Osteocyte (in vitro differentiated cells): ENCODE measurements around the gene POU1F1. TPM values are rescaled to one million over a fixed set of nuclear protein-coding genes. Genes with fewer than 3 reads are reported as not detected.
"Not testable (repeated sequence)": the region's sequence is repeated elsewhere in the genome, so short reads cannot be mapped to it uniquely, and the experiment has no call there.

Experiments
- DNase-seq: peaks from one replicate; pipeline ENCODE4 v3.0.0; 2021; ENCODE audit warnings: mixed read lengths; ENCODE audit not compliant: unreplicated experiment; ENCODE audit errors: extremely low spot score
- H3K27ac Mint-ChIP-seq: one replicate; pipeline ENCODE4 v1.8.0; 2021; ENCODE audit warnings: mild to moderate bottlenecking, mixed read lengths; ENCODE audit not compliant: unreplicated experiment
- H3K27me3 Mint-ChIP-seq: one replicate; pipeline ENCODE4 v1.8.0; 2021; ENCODE audit warnings: mixed read lengths; ENCODE audit not compliant: unreplicated experiment
- H3K36me3 Mint-ChIP-seq: one replicate; pipeline ENCODE4 v1.8.0; 2021; ENCODE audit warnings: mixed read lengths; ENCODE audit not compliant: unreplicated experiment
- H3K4me1 Mint-ChIP-seq: one replicate; pipeline ENCODE4 v1.8.0; 2021; ENCODE audit warnings: mixed read lengths; ENCODE audit not compliant: unreplicated experiment
- H3K4me3 Mint-ChIP-seq: one replicate; pipeline ENCODE4 v1.8.0; 2021; ENCODE audit warnings: mild to moderate bottlenecking, moderate library complexity, mixed read lengths; ENCODE audit not compliant: unreplicated experiment
- H3K9me3 Mint-ChIP-seq: one replicate; pipeline ENCODE4 v1.8.0; 2021; ENCODE audit warnings: mixed read lengths; ENCODE audit not compliant: unreplicated experiment
- total RNA-seq: library from RNA; stranded (reverse); gene quantifications from 2 replicates; pipeline ENCODE4 v1.2.1, GENCODE V29; 2021
- TF ChIP-seq, protein P1 (sequence below): fragments of 200-600 bp; sonication (generic); IDR thresholded peaks from 2 replicates; pipeline ENCODE4 v1.5.0; 2021; ENCODE audit warnings: antibody characterized with exemption, mild to moderate bottlenecking, moderate library complexity

The POU1F1 gene
- total RNA-seq, 1 donor from 2014 or later, result not detected

DNA sequence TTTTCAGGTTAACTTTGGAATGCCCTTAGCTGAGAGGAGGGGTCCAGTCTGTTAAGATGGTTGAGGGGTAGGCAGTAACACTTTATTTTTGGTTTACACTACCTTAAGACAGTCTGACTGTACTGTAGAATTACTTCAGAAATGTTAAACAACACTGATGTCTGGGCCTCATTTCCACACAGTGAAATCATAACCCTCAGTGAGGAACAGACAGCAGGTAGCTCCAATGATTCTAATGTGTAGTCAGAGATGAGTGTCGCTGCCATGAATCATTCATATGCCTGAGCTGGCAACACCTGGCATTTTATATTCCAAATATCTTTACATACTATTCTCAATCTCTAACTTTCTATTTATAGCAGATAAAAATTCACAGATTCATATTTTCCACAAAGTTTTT lies 37.3 kb upstream of the POU1F1 start:
- H3K27ac Mint-ChIP-seq, result no peak overlapping the region
- peaks cover under 1% of the 10 kb centered on the region for H3K4me1 Mint-ChIP-seq
- DNase-seq, result no peak
- H3K27me3 Mint-ChIP-seq, result peaks cover 47% of the 10 kb centered on the region
- H3K4me3 Mint-ChIP-seq, result no peak overlapping the region
- TF ChIP-seq, protein P1, sequence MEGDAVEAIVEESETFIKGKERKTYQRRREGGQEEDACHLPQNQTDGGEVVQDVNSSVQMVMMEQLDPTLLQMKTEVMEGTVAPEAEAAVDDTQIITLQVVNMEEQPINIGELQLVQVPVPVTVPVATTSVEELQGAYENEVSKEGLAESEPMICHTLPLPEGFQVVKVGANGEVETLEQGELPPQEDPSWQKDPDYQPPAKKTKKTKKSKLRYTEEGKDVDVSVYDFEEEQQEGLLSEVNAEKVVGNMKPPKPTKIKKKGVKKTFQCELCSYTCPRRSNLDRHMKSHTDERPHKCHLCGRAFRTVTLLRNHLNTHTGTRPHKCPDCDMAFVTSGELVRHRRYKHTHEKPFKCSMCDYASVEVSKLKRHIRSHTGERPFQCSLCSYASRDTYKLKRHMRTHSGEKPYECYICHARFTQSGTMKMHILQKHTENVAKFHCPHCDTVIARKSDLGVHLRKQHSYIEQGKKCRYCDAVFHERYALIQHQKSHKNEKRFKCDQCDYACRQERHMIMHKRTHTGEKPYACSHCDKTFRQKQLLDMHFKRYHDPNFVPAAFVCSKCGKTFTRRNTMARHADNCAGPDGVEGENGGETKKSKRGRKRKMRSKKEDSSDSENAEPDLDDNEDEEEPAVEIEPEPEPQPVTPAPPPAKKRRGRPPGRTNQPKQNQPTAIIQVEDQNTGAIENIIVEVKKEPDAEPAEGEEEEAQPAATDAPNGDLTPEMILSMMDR, result no peak
- H3K9me3 Mint-ChIP-seq, result no peaks in the 10 kb centered on the region
- H3K36me3 Mint-ChIP-seq, result no peaks in the 10 kb centered on the region

DNA sequence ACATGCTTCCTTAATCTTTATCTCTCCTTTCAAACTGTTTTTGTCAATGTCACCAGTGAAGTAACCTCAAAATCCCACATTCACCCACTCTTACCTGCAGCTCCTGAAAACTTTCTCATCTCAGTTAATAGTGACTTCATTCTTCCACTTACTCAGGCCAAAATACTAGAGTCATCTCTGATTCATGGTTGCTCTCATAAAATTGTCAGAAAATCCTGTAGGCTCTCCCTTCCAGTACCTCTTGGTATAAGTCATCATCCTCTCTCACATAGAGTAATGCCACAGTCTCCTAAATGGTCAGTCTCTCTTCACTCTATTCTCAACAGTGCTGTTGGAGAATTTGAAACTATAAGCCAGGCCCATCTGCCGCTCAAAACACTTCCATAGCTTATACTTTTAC lies 34.9 kb upstream of the POU1F1 start:
- Mint-ChIP-seq H3K36me3 (no peaks in the 10 kb centered on the region), H3K4me3 (no peak overlapping the region), H3K4me1 (no peaks in the 10 kb centered on the region), H3K27me3 (peaks cover 45% of the 10 kb centered on the region), H3K9me3 (no peaks in the 10 kb centered on the region), H3K27ac (no peak overlapping the region)
- no peak for DNase-seq
- TF ChIP-seq, protein P1, result no peak

DNA sequence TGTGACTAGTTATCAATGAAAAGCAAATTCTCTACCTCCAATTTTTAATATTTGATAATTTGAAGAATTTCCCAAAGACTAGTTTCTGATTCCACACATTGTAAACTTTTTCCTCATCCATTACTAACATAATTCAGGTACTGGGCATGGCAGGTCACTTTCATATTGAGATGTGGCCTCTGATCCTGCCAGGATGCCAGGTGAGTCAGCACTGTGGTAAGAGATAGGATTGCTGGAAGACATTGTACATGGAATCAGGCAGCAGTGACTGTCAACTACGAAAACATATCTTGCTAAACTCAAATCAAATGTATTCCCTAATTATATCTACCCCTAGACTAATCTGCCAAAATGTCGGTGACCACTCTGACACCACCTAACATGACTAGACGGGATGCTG lies 33.2 kb upstream of the POU1F1 start:
- TF ChIP-seq, protein P1, result no peak
- Mint-ChIP-seq H3K4me1 (no peaks in the 10 kb centered on the region), H3K9me3 (no peaks in the 10 kb centered on the region), H3K36me3 (no peaks in the 10 kb centered on the region), H3K27me3 (peaks cover 44% of the 10 kb centered on the region), H3K27ac (no peak overlapping the region), H3K4me3 (no peak overlapping the region)
- no peak for DNase-seq

DNA sequence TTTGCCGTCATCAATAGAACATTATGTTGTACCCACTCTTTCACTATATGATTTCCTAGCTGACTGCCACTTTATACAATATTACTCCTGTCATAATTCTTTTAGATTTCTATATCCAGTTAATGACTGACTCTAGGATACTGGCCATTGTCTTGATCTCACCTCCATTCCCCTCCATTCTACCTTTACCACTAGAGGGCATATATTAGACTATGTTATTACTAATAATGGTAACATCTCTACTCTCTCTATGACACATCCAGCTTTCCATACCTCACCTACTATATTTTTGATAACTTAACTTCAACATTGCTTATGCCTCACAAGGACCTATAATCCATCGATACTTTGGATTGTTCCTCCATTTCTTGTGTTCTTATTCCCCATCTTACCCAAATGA lies 31.4 kb upstream of the POU1F1 start:
- Mint-ChIP-seq H3K9me3 (no peaks in the 10 kb centered on the region), H3K36me3 (no peaks in the 10 kb centered on the region), H3K4me3 (no peak overlapping the region), H3K27ac (no peak overlapping the region), H3K27me3 (peaks cover 37% of the 10 kb centered on the region), H3K4me1 (no peaks in the 10 kb centered on the region)
- TF ChIP-seq, protein P1, result peak; percentile 14
- no peak for DNase-seq

DNA sequence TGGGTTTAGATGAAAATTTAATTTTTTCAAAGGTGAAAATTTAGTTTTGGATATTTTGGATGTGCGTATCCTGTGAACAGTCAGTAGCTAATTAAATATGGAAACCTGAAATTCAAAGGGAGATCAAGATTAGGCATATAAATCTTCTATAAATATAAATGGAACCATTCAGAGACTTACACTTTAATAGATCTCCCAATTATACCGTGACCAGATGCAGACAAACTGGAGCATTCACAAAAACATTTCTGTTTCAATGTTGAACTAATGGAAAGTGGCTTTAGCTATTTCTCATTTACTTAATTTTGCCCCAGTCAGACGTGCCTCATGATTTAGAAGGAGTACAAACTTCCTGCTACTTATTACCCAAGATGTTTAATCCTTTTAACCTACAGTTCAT lies 29.1 kb upstream of the POU1F1 start:
- no peak overlapping the region for H3K27ac Mint-ChIP-seq
- H3K9me3 Mint-ChIP-seq, result no peaks in the 10 kb centered on the region
- H3K4me3 Mint-ChIP-seq, result no peak overlapping the region
- TF ChIP-seq, protein P1, result no peak
- no peaks in the 10 kb centered on the region for H3K36me3 Mint-ChIP-seq
- no peak for DNase-seq
- peaks cover 44% of the 10 kb centered on the region for H3K27me3 Mint-ChIP-seq
- H3K4me1 Mint-ChIP-seq, result no peaks in the 10 kb centered on the region

DNA sequence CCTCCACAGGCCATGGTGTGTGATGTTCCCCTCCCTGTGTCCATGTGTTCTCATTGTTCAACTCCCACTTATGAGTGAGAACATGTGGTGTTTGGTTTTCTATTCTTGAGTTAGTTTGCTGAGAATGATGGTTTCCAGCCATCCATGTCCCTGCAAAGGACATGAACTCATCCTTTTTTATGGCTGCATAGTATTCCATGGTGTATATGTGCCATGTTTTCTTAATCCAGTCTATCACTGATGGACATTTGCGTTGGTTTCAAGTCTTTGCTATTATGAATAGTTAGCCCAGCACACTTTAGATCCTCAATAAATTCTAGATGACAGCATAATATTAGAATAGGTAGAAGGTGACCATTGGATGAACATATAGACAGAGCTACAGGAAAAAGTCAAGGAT lies 28.6 kb upstream of the POU1F1 start:
- H3K9me3 Mint-ChIP-seq, H3K4me1 Mint-ChIP-seq, H3K36me3 Mint-ChIP-seq, DNase-seq, H3K4me3 Mint-ChIP-seq, H3K27ac Mint-ChIP-seq: not testable (repeated sequence)
- peaks cover 48% of the 10 kb centered on the region for H3K27me3 Mint-ChIP-seq
